Kasumi-1 (cell line): ENCODE measurements around the gene PDK2.
A peak's percentile ranks its signal among the peaks of the same experiment; 100 is the strongest.

Experiments used
- DNase-seq, 2 experiments: peaks; one replicate each; lab custom pipeline; 2025; lab: John Stamatoyannopoulos, UW

Gene PDK2

DNA sequence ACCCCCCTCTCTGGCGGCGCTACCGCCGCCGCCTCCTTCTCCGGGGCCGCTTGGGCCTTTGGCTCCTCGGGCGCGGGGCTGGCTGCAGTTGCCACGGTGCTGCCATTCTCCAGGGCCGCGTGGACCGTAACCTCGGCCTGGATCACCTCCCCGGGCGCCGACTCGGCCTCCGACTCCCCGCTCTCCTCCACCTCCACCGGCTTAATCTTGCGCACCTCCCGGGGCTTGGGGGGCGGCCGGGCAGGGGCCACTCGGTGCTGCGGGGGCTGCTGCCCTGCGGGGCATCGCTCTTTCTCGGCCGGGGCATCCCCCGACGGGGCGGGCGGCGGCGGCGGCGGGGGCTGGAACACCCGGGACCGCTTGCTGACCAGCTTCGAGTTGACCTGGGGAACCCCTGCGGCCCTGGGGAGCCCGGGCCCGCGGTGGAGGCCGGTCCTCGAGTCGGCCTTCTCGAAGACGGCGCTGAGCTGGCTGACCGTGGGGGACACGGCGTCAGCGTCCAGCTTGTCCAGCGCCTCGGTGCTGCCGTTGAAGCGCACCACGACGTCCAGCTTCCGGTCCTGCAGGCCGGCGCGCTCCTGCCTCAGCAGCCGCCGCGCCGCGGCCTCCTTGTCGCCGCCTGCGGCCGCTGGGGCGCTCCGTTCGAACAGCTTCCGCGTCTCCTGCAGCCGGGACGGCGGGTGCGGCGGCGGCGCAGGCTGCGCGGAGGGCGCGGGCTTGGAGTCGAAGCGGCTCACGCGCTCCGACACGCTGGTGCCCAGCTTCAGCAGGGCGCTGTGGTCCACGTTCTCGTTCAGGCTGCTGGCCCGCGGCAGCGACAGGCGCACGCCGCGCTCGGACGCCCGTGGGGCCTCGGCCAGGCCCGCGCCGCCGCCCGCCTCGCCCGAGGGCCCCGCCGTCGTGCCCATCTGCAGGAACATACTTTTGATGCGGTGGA is 54.5 kb downstream of the PDK2 start:
- DNase-seq = peak; percentile 33

GRCh38 chr17:50150354-50151040 is 55.3 kb downstream of the PDK2 start, which contains the start of gene PPP1R9B:
TSS of gene PPP1R9B (minus strand) at chr17:50150677. CDS start at chr17:50150513, 164 bp downstream.
- no peak for DNase-seq

- DNase-seq = peak; percentile 96 to 97
Measured at GRCh38 chr17:50151041-50151936, 56.1 kb downstream of the PDK2 start.

GRCh38 chr17:50151937-50152547 is 56.9 kb downstream of the PDK2 start:
- peak; percentile 95 to 97 for DNase-seq

GRCh38 chr17:50152736-50153135 is 57.6 kb downstream of the PDK2 start:
- no peak for DNase-seq

DNA sequence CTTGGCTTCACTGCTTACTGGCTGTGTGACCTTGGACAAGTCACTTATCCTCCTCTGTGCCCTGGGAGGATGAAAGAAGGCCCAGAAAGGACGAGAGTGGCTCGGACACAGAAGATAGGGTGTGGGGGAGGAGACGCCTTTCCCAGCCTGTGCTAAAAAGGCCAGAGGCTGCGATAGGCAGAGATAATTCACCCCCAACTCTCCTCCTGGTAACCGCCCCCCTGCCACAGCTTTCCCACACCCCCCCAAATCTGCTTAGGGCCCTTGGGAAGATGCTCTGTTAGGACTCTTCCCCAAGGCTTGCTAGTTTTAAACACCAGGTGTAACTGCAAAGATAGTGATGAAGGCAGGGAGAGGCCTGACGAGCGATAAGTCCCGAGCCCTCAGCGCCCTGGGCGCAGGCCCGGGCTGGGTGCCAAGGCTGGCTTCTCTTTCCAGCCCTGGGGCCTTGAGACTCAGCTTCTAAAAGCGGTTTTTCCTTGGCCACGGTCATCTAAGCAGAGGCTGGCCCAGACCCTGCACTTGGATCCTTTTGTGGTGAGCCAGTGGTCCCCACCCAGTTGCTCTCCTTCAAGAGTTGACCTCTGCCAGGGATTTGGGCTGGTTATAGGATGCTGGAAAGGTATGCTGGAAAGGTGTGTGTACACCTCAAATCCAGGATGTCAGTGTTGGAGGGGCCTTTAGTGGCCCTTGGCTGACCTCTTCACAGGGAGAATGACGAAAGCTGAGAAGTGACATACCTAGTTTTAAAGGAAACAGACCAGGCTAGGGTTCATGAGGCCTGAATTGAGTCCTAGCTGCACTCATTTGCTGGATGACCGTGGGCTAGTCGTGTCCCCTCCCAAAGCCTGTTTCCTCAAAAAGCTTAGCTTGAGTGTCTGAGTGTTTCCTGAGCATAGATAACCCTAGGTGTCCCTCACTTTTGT is 58.8 kb downstream of the PDK2 start:
- no peak for DNase-seq

DNA sequence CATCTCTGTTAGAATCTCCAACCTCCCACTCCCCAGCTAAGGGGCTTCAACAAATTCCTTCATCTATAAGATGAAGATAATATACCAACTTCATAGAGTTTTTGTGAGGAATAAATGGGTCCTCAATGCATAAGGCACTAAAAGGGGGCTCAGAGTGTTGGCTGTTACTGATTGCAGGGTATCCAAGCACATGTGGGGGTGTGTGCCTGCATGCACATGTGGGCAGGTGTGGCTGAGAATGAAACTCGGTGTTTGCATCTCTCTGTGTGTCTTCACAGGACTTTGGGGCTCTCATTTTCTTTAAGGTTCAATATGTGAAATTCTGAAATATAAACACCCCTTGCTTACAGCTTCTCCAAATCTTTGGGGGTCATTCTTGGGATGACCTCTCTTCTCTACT is 59.5 kb downstream of the PDK2 start:
- no peak for DNase-seq

DNA sequence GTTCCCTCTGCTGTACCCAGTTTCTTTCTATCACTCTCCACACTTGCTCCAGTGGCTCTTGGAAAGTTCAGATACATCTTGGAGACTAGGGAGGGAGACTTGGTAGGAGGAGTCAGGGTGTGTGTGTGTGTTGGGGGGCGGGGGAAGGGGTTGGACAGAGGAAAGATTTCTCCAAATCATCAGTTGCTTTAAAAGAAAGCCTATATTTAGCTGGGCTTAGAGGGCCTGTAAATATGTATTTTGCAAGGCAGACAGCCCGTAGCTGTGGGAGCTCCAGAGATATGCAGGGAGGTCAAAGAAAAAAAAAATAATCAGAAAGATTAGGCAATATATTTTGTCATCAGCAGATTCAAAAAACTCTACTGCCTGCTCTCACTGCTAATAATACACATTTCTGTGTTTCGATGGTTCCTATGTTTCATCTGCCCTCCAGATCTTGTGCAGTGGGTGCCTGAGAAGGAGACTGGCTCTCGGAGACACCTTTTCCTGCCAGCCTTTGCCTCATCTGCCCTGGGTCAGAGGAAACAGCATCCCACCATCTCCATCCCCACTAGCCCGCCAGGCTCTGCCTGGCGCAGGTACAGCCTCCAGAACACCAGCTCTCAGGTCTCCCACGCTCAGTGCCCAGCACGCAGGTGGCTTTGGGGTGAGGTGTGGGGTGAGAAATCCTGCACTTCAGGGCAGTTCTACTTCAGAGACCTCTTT is 60.1 kb downstream of the PDK2 start:
- DNase-seq = no peak

DNA sequence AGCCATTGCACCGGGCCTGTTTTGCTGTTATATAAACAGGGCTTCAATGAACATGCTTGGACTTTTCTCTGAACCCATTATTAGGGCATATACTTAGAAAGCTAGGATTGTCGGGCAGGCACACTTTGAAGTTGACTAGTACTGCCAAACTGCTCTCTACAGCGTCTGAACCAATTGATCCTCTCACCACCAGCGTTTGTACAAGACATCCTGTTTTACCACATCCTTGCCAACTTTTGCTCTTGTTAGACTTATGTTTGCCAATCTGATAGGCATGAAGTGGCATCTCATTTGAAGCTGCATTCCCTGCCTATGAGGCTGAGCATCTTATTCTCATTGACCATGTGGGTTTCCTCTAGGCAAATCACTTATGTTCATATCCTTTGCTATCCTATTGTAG is 62.7 kb downstream of the PDK2 start:
- no peak for DNase-seq

DNA sequence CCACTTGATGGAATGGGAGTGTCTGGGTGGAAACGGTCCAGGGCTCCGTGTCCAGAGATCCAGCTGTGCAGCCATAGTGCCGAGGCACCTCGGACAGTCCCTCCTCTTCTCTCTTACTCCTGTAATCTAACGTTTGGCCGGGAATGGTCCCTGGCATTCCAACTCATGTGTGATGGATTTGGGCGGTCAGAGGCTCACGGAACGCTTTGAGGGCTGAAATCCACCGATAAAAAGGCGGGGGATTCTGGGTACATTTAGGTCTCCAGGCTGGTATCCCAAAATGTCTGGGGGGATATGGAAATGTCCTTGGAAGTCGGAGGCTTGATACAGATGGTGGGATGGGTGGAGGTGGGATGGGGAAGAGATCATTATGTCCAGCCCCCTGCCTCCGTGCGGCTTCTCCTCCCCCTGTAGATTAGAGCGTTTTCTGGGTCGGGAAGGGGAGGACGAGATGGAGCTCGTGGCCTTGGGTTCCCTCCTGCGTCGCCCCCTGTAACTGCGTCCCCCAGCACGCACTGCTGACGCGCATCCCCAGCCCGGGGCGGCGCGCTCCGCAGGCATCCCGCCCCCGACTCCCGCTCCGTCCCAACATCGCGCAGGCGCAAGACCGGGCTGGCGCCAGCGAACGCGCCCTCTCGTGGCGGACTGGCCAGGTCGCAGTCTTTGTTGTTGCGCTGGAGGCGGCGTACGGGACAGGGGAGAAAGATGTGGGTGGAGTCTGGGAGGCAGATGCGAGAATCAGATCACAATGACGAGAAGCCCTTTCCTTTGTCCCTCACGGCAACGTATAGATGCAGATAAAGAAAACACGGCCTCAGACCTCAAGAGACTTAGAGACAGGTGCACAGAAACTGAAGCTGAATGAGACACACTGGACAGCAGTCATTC is 66.1 kb downstream of the PDK2 start:
- peak; percentile 93 to 98 for DNase-seq
